K562 (cell line): Measurements from ENCODE around the gene RCOR3. TPM values are rescaled to one million over a fixed set of nuclear protein-coding genes. Genes with fewer than 3 reads are reported as not detected.
A peak's percentile ranks its signal among the peaks of the same experiment; 100 is the strongest.

Source experiments
- ARID3A ChIP-seq: IDR thresholded peaks from 2 replicates; pipeline ENCODE4 v1.6.1; 2012; ENCODE audit warnings: low read depth, low read length, improper control_type of control experiment, borderline replicate concordance
- CBX5 ChIP-seq: IDR thresholded peaks from 2 replicates; pipeline ENCODE4 v1.6.1; 2014; ENCODE audit warnings: low read depth, borderline replicate concordance
- FOS ChIP-seq: IDR thresholded peaks from 3 replicates; pipeline ENCODE4 v1.6.1; 2011; ENCODE audit not compliant: insufficient read length; ENCODE audit errors: extremely low read depth
- FOSL1 ChIP-seq: fragments of 200-800 bp; sonication (Bioruptor generic); conservative IDR thresholded peaks from 2 replicates; pipeline ENCODE4 v1.6.1; 2016; ENCODE audit warnings: missing genetic modification characterization, missing compliant biosample characterization
- GATAD2A ChIP-seq: fragments of 450-650 bp; IDR thresholded peaks from 2 replicates; pipeline ENCODE4 v1.6.1; 2017
- HDAC6 ChIP-seq: IDR thresholded peaks from 2 replicates; pipeline ENCODE4 v1.6.1; 2012; ENCODE audit warnings: low read depth, mild to moderate bottlenecking, control low read depth, inconsistent platforms, low read length, moderate library complexity
- NCOR1 ChIP-seq: fragments of 450-650 bp; IDR thresholded peaks from 2 replicates; pipeline ENCODE4 v1.6.1; 2016; ENCODE audit warnings: mild to moderate bottlenecking, moderate library complexity
- NR1H2 ChIP-seq: sonication (generic); formaldehyde crosslinking; IDR thresholded peaks from 2 replicates; pipeline ENCODE4 v1.4.0; 2020; ENCODE audit warnings: mild to moderate bottlenecking, missing genetic modification reagents
- NR2C2 ChIP-seq, 2 experiments: fragments of 200-800 bp in 1 of 2; sonication (Bioruptor generic) in 1 of 2; sonication (generic) in 1 of 2; formaldehyde crosslinking in 1 of 2; IDR thresholded peaks; 2 replicates each; pipeline versions ENCODE4 v1.6.1 to v1.8.0; 2016 to 2022; ENCODE audit warnings: mild to moderate bottlenecking in 1 of 2, missing compliant biosample characterization in 1 of 2, missing genetic modification characterization in 1 of 2, missing genetic modification reagents in 1 of 2
- NR4A1 ChIP-seq, 2 experiments: fragments of 250-450 bp in 1 of 2; fragments of 450-650 bp in 1 of 2; sonication (Bioruptor Pico) in 1 of 2; IDR thresholded peaks; 2 replicates each; pipeline versions ENCODE4 v1.4.0 to v1.6.1; 2016 to 2020; ENCODE audit warnings: mild to moderate bottlenecking in 2 of 2, missing compliant biosample characterization in 1 of 2, missing genetic modification characterization in 1 of 2, moderate library complexity in 1 of 2
- PCBP1 ChIP-seq: fragments of 200-400 bp; formaldehyde crosslinking; IDR thresholded peaks from 2 replicates; pipeline ENCODE4 v1.6.1; 2018; ENCODE audit warnings: mild to moderate bottlenecking, low read depth, low read length; ENCODE audit not compliant: poor library complexity, severe bottlenecking
- SAP30 ChIP-seq: fragments of 200-600 bp; sonication (generic); IDR thresholded peaks from 2 replicates; pipeline ENCODE4 v1.6.1; 2012; ENCODE audit warnings: borderline replicate concordance, low read depth, mild to moderate bottlenecking, moderate library complexity, low read length, control low read depth, inconsistent platforms; ENCODE audit not compliant: insufficient read depth, poor library complexity, severe bottlenecking
- SMARCA4 ChIP-seq: fragments of 450-650 bp; IDR thresholded peaks from 2 replicates; pipeline ENCODE4 v1.6.1; 2016
- YY1 ChIP-seq, 3 experiments: IDR thresholded peaks; 2 replicates each; pipeline ENCODE4 v1.6.1; 2011; ENCODE audit warnings: low read length in 2 of 3, mild to moderate bottlenecking in 2 of 3, moderate library complexity in 2 of 3, borderline replicate concordance in 1 of 3, control low read depth in 1 of 3, low read depth in 1 of 3; ENCODE audit not compliant: insufficient read depth in 3 of 3, insufficient replicate concordance in 2 of 3, control insufficient read depth in 1 of 3, insufficient read length in 1 of 3; ENCODE audit errors: extremely low read depth in 1 of 3
- ZNF224 ChIP-seq: sonication (generic); formaldehyde crosslinking; IDR thresholded peaks from 2 replicates; pipeline ENCODE4 v1.8.0; 2022; ENCODE audit warnings: mild to moderate bottlenecking, missing genetic modification reagents
- ZNF384 ChIP-seq: IDR thresholded peaks from 2 replicates; pipeline ENCODE4 v1.6.1; 2012; ENCODE audit warnings: low read depth, low read length, improper control_type of control experiment
- polyA plus RNA-seq, 8 experiments: library from polyadenylated mRNA; depleted of rRNA in 4 of 8; stranded (reverse) in 5 of 8; unstranded in 3 of 8; fragments of >200 nt; fragmentation: Nextera tagmentation in 2 of 8; fragmentation: Illumina TruSeq in 1 of 8; extraction: Ambion mirVana in 2 of 8; extraction: Trizol in 1 of 8; gene quantifications; 2 replicates each; pipeline versions ENCODE4 v1.2.1 to v1.2.3, GENCODE V29; 2011 to 2014; ENCODE audit warnings: inconsistent platforms in 1 of 8, missing spikeins in 1 of 8
- total RNA-seq, 7 experiments: library from RNA; depleted of rRNA in 6 of 7; stranded (reverse); fragments of >200 nt in 6 of 7; fragmentation: Illumina TruSeq in 2 of 7; extraction: Trizol in 2 of 7; gene quantifications; 2 replicates each; pipeline versions ENCODE4 v1.2.1 to v1.2.3, GENCODE V29; 2011 to 2021; ENCODE audit warnings: low replicate concordance in 1 of 7
- TF ChIP-seq, protein P1 (sequence below), 2 experiments: fragments of 450-650 bp in 1 of 2; sonication (generic) in 1 of 2; formaldehyde crosslinking in 1 of 2; IDR thresholded peaks in 1 of 2; conservative IDR thresholded peaks in 1 of 2; 2 replicates each; pipeline versions ENCODE4 v1.6.1 to v1.8.1; 2016 to 2023; ENCODE audit warnings: mild to moderate bottlenecking in 2 of 2, moderate library complexity in 2 of 2, inconsistent platforms in 1 of 2, missing genetic modification reagents in 1 of 2
- TF ChIP-seq, protein P2 (sequence below): sonication (generic); formaldehyde crosslinking; IDR thresholded peaks from 2 replicates; pipeline ENCODE4 v1.8.0; 2023; ENCODE audit warnings: mild to moderate bottlenecking, missing genetic modification reagents
- TF ChIP-seq, protein P3 (sequence below): fragments of 450-650 bp; IDR thresholded peaks from 2 replicates; pipeline ENCODE4 v1.6.1; 2018; ENCODE audit warnings: mild to moderate bottlenecking, low read depth; ENCODE audit not compliant: partially characterized antibody

The RCOR3 gene
- total and polyA plus RNA-seq, 9 of the 15 experiments (the other 6 are each of a cell fraction or from before 2014, with no cell fraction given) = 9.7 to 42.7 (median 29.5) TPM

GRCh38 chr1:211343607-211344006 lies 84.4 kb downstream of the RCOR3 start (continued):
- TF ChIP-seq CBX5 (no peak), NR2C2 (CRISPR knock-in tag; IDR thresholded peaks at IDR 0.05) (no peak), NR2C2 (tag; IDR thresholded peaks at IDR 0.05) (peak; percentile 38; the same call in 1 of the 2 replicates), ZNF384 (no peak), YY1 (IDR thresholded peaks at IDR 0.05; ENCODE audit: borderline replicate concordance in 1 of 3, control insufficient read depth in 1 of 3, extremely low read depth in 1 of 3, insufficient read depth in 3 of 3, insufficient read length in 1 of 3, insufficient replicate concordance in 2 of 3, low read depth in 1 of 3, low read length in 2 of 3) (no peak), NR1H2 (no peak), FOS (peak; percentile 4), ARID3A (no peak), ZNF224 (CRISPR knock-in tag) (no peak), HDAC6 (no peak), NR4A1 (CRISPR knock-in tag; IDR thresholded peaks at IDR 0.05) (no peak), NR4A1 (tag; IDR thresholded peaks at IDR 0.05) (no peak), SAP30 (no peak), FOSL1 (tag) (peak; percentile 73; the same call in 1 of the 2 replicates), PCBP1 (no peak), GATAD2A (no peak), SMARCA4 (no peak), NCOR1 (no peak)
- TF ChIP-seq, protein P1, sequence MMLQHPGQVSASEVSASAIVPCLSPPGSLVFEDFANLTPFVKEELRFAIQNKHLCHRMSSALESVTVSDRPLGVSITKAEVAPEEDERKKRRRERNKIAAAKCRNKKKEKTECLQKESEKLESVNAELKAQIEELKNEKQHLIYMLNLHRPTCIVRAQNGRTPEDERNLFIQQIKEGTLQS (IDR thresholded peaks at IDR 0.05) = peak; percentile 25
- TF ChIP-seq, protein P1 (CRISPR knock-in tag; conservative IDR thresholded peaks at IDR 0.05) = no peak
- TF ChIP-seq, protein P2, sequence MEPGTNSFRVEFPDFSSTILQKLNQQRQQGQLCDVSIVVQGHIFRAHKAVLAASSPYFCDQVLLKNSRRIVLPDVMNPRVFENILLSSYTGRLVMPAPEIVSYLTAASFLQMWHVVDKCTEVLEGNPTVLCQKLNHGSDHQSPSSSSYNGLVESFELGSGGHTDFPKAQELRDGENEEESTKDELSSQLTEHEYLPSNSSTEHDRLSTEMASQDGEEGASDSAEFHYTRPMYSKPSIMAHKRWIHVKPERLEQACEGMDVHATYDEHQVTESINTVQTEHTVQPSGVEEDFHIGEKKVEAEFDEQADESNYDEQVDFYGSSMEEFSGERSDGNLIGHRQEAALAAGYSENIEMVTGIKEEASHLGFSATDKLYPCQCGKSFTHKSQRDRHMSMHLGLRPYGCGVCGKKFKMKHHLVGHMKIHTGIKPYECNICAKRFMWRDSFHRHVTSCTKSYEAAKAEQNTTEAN (CRISPR knock-in tag) = no peak
- TF ChIP-seq, protein P3, sequence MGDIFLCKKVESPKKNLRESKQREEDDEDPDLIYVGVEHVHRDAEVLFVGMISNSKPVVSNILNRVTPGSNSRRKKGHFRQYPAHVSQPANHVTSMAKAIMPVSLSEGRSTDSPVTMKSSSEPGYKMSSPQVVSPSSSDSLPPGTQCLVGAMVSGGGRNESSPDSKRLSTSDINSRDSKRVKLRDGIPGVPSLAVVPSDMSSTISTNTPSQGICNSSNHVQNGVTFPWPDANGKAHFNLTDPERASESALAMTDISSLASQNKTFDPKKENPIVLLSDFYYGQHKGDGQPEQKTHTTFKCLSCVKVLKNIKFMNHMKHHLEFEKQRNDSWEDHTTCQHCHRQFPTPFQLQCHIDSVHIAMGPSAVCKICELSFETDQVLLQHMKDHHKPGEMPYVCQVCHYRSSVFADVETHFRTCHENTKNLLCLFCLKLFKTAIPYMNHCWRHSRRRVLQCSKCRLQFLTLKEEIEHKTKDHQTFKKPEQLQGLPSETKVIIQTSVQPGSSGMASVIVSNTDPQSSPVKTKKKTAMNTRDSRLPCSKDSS = no peak
